NCI-H345 (cell line): Measurements from ENCODE around the gene AMOTL2.
A peak's percentile ranks its signal among the peaks of the same experiment; 100 is the strongest.

Source experiments
- DNase-seq: peaks from one replicate; lab custom pipeline; 2025; lab: John Stamatoyannopoulos, UW

Gene AMOTL2

DNA sequence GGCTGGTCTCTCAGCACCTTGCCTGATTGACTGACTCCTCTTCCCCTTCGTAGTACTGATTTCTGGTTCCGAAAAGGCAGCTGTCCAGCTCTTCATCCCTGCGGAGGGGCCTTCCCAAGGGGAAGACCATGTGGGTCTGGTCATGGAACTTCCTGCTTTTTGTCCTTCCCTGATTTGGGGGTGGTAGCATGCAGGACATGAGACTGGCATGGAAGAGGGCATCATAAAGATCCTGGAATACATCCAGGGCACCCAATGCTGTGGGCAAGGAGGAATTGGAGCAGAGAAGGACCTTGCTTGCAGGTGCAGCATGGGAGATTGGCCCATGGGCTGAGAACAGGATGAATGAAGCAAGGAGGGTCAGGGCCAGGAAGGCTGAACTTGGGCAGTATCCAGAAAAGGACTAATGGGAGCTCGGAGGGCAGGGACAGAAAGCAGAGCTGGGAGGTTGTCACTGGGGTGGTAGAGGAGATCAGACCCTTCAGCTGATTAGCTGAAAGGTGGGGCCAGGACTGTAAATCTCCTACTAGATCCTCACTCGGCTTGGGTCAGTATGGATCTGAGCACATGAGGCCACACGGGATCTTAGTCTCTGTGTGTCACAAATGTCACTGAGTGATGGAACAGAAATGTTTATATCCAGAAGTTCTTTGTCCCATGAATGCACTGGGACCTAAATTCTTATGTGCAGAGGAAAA is 59.5 kb downstream of the AMOTL2 start:
- DNase-seq: no peak

DNA sequence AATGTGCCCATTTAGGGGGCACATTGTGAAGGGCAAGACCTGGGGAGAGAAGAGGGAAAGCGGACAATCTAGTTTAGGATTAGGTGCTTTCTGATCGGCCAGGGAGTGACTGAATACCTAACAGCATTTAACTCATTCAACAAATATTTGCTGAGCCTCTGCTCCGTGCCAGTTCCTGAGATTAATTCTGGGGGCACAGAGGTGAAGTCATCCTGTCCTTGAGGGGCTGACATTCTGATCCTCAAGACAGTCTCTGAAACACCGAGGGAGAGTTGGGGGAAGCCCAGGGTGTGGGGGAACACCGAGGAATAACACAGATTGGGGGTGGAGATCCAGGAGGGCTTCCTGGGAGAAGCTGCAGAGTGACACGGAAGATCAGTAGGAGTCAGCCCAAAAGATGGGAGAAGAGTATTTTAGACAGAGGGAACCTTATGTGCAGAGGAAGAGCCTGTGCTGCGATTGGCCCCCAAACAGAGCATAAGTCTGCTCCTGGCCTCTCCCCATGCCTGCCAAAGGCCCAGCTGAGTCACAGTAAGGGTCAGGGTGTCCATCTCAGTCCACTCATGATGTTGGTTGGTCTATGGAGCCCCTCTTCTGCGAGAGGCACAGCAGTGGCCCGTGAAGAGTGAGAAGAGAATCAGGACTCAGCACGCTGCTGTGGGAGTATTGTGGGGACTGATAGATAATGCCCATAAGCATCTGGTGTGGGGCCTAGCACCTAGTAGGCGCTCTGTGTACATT is 60.2 kb downstream of the AMOTL2 start:
- DNase-seq: no peak

DNA sequence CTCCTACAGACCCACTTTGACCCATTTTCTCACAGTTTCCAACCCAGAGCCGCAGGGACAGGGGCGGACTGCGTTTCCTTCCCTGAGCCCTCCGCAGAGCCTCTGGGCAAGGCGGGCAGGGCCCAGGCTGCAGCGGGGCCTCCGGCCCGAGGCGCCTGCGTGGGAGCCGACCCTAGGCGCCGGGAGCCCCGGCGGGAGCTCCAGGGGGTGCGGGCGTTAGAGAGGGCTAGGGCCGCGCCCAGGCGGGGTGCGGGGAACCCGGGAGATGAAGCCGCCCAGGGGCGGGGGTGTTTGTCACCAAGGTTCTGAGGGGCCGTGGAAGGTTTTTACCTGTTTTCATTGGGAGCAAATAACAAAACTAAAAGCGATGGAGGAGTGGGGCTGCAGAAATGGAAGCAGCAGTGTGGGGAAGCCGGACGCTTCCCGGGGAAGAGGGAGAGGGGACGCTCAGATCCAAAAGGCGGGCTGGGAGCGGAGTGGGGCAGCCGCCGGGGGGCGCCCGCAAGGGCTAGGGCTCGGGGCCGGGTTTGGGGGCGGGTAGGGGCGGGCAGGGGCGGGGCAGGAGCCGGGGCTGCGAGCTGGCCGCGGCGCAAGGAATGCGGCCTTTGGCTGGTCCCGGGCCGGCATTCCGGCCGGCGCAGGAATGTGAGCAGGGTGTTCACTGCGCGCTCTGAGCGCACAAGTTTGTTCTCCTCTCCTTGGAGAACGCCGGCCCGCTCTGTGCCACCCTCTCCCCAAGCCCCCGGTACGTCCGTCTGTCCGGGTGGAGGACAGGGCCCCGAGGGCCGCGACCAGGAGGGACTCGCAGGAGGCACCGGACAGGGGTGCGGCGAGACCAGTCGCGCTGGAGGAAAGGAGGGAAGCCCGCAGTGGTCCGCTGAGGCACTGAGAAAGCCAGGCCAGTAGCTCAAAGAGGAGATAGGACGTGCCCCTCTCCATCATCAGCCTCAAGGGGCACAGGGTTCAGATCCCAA is 61.1 kb downstream of the AMOTL2 start:
- DNase-seq: no peak

DNA sequence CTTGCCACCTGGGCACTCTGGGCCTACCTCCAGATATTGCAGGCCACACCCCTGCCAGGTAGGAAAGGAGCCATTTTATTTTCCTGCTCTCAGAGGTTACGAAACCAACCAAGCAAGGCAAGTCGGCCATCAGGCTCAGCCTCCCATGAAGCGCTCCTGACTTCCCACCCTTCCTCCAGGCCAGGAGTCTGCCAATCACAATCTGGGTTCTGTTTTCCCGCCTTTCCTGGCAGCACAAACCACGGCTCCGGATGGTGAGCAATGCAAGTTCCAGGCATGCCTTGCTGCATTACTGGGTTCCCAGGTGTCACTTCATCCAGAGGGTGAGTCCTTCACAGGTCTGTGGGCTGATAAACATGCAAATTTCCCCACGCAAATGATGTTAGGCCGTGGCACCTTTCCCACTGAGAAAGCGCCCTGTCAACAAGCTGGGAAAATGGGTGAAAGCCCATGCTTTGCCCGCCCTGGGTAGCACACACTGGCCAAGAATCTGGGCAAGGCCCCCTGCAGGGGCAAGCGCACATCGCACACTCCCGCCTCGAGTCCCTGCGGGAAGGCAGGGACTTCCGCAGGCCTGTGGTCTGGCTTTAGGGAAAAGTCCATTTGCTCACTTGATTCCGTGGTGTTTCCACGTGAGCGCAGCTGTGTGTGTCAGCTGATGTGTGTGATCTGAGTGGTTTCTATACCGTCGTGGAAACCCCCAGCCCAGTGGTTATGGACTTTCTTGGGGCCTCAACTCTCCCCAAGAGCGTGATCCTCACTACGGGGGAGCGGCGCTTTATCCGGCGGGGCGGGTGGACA is 62.0 kb downstream of the AMOTL2 start:
- no peak for DNase-seq

DNA sequence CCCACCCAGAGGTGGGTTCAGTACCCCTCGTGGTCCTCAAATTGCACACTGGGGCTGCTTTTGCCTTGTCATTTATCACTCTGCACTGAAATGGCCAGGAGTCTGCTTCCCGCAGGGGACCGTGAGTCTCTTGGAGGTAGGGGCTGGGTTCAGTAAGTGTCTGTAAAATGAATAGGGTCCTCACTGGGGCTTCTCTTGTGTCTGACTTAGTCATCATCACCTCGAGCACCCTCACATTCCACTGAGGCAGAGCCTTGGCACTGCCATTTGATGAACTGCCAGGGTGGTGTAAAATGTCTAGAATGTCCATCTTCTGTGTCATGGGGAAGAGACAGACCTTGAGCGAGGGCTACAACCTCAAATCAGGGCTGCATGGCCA is 62.6 kb downstream of the AMOTL2 start:
- no peak for DNase-seq

DNA sequence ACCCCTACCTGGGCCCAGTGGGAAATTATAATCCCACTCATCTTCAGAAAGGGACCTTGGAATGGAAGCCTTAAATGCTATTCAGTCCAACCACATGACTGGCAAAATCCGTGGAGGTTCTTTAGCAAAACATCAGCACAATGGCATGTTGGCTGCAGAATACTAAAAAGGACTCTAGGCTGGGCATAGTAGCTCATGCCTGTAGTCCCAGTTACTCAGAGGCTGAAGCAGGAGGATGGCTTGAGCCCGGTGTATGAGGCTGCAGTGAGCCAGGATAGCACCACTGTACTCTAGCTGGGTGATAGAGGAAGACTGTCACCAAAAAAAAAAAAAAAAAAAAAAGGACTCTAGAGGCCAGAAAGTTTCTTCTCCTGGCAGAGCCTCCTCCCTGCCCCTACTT is 63.0 kb downstream of the AMOTL2 start:
- no peak for DNase-seq

DNA sequence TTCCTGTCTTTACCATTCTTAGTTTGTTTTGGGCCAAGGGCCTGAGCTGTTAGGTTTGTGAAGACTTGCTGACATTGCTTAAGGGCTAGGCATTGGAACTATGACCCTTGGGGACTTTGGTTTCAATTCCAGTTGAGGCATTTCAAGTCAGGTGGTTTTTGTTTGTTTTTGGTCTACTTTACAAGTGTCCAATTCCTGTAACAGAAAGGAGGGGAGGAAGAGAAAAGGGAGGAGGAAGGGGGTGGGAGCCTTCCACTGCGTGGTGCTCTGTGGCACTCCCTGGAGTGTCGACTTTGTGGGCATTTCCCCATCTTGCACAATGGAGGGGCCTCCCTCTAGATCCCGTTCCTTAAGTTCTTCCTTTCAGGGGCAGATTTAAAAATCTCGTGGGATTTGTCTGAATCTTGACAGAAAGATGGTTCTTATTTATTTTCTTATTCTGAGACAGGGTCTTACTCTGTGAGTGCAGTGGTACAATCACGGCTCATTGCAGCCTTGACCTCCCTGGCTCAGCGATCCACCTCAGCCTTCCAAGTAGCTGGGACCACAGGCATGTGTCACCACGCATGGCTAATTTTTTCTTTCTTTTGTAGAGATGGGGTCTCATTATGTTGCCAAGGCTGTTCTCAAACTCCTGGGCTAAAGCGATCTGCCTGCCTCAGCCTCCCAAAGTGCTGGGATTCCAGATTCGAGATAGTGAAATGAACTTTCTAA is 64.1 kb downstream of the AMOTL2 start:
- no peak for DNase-seq

DNA sequence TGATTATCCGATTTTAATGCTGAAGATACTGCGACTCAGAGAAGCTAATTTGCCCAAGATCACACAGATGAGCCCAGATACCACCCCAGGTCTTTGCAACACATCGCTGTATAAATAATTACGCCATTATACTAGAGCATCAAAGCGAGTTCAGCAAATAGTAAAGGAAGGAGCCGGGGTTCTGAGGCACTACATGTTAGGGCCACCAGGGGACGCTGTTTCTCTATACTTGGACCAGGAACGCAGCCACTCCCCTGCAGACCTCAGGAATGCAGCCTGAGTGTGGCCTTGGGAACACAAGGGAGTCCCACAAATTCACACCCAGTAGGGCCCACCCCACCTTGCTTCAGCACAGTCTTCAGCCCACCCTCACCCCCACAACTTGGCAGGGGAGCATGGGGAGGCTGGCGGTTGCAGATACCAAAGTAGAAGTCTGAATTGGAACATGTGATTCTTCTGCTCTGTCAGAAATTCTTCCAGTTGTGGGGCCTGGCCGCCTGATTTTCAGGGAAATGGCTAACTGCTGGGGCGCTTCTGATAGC is 65.8 kb downstream of the AMOTL2 start:
- DNase-seq: peak; percentile 63

DNA sequence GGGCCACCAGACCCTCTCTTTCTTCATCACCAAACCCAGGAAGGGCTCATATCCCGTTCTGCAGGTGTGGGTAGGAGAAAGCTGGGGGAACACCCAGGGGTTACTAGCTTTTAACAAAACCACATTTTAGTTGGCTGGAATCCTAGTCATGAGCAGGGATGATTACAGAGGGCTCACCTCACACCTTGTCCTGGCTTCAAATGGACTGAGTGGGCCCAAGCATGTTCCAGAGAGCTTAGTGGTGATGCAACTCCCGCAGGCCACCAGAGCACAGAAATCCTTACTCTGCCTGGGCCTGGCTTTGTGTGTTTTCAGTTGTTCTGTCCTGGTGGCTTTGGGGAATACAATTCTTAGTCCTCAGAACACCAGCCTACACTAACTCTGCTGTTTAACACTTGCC is 66.8 kb downstream of the AMOTL2 start:
- no peak for DNase-seq

DNA sequence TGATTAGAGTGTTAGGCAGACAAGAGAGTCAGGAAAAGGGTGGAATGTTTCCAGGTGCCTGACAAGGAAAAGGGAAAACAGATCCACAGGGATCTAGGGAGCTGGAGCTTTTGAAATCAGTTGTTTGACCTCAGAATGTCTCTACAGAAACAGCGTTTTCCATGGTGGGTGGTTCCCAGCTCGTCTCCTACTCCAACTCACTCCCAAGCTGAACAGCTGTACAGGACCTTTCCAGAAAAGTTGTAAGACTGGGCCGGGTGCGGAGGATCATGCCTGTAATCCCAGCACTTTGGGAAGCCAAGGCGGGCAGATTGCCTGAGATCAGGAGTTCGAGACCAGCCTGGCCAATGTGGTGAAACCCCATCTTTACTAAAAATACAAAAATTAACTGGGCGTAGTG is 67.9 kb downstream of the AMOTL2 start:
- DNase-seq: no peak
